ENCODE data around the gene FUOM.

Gene FUOM

DNA sequence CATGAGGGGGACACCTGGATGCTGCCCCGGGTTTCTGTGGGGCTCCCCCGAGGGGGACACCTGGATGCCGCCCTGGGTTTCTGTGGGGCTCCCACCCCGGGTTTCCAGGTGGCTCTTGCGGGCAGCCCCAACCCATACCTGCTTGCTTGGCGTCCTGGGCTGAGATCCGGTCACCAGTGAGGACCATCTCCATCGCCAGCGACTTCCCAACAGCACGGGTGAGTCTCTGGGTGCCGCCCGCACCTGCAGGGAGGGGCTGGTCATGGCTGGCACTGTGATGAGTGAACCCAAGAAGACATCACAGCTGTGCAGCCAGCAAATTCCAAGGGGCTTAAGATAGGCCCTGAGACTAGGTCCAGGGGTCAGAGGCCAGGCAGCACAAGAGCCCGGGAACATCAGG, 8.9 kb upstream of the FUOM start:
- no peak for DNase-seq (ENCODE audit: low spot score)

DNA sequence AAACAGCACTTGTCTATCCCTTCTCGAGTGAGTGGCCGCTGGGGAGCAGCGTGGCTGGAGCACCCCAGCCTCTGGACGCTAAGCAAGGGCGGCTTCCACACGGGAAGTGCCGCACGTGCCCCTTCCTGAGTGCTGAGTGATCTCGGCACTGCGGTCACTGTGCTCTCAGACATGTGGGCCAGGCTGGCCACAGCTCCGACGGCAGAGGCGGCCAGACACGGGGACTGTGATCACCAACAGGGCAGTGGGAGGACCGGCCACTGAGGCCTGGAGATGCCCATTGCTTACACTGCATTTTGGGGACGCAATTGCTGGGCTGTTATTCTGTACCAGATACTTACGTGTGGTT, 8.3 kb upstream of the FUOM start:
- DNase-seq (ENCODE audit: low spot score): no peak

DNA sequence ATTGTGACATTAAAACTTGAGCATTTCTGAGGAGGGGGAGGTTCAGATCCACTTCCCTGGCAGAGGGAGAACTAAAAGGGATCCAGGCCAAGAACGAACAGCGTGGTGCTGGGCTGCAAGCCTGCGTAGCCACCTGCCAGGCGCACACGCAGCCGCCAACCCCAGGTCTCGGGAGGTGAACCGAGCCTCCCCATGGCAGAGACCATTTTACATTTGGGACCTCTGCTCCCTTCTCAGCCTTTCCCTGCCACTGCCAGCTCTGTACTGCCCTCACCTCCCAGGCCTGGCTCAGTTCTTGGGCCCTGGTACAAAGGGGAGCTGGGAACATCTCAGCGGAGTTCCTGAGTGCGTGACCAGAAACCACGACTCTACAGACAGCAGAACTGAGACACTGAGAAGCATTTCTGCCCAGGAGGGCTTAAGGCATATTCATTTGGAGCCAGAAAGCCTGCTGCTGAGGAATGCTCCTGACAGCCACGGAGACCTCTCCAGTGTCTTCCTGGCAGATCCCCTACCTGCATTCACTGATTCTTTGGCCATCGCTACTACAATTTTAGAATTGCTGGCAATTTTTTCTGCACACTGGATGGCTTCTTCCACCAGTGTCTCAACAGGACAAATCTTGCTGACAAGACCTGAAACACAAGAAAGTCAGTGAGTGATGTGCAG, 7.8 kb upstream of the FUOM start:
- DNase-seq (ENCODE audit: low spot score): no peak

DNA sequence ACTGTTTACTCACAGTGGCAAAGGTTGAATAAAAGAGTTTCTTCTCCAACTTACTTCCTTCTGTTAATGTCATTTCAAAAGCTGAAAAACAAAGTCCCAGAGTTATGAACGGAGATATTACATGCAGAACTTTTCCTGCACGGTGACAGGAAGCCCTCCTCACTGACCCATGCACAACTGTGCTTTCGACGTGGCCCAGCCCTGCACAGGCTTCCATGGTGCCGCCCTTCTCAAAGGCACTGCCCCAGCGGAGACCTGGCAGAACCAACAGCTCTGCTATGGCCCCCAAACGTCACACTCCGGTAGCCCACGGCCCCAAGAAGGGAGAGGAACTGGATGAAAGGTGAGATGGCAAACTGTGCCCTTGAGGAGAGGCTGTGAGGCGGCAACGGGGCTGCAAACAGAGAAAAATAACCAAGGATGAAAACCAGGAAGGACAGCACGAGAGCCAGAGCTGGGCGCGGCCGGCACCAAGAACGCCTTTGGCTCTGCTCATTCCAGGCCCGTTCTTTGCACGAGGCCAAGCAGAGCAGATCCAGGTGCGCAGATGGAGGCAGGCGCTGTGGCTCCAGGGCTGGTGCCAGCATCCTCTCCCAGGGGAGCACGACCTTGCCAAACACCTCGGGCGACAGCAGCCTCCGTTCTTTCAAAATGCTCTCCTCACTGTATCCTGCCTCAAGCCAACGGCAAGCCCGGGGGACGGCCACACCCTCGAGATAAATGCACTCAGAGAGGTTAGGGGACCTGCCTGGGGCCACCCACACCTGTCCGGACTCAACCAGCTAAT, 7.0 kb upstream of the FUOM start:
- no peak for DNase-seq (ENCODE audit: low spot score)

DNA sequence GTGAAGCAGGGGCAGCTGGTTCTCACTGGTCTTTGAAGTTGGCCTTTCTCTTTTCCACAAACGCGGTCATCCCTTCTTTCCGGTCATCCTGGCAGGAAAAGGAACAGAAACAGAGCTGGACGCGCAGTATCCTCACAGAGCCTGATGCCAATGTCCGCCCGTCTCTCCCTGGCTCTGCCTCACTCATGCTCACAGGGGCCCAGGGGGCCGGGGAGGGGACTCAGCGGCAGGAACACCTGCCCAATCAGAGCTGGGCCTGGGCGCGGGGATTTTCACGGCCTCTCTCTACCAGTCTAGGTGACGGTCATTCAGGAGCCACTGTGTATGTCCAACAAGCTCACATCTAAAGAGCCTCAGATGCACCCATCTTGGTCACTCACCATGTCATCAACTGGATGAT, 5.0 kb upstream of the FUOM start:
- DNase-seq (ENCODE audit: low spot score): no peak

DNA sequence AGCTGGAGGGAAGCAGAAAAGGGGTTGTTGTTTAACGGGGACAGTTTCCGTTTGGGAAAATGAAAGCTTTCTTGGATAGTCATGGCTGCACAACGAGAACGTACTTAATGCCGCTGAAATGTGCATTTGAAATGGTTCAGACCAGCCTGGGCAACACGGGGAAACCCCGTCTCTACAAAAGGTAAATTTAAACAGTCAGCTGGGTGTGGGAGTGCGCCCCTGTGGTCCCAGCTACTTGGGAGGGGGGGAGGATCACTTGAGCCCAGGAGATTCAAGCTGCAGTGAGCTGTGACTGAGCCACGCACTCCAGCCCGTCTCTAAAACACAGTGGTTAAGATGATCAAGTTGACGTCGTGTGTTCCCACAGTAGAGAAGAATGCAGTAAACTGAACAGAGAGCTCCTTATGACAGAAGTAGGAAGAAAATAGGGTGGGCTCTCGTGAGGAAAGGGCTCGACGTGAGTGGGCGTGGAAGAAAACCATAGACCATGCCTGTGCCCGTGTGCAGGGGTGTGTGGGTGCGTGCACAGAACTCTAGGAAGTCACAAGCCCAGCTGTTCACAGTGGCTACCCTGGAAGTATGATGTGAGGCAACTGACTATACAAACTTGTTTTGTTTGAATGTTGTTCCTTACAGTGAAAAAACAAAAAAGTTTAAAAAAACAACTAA, 4.1 kb upstream of the FUOM start:
- DNase-seq (ENCODE audit: low spot score): no peak

DNA sequence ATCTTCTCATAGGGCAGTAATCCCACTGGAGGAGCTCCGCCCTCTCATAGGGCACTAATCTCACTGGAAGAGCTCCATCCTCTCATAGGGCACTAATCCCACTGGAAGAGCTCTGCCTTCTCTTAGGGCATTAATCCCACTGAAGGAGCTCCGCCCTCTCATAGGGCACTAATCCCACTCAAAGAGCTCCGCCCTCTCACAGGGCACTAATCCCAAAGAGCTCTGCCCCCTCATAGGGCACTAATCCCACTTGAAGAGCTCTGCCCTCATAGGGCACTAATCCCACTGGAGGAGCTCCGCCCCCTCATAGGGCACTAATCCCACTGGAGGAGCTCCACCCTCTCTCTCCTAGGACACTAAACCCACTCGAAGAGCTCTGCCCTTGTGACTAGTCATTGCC, 3.4 kb upstream of the FUOM start:
- no peak for DNase-seq (ENCODE audit: low spot score)

DNA sequence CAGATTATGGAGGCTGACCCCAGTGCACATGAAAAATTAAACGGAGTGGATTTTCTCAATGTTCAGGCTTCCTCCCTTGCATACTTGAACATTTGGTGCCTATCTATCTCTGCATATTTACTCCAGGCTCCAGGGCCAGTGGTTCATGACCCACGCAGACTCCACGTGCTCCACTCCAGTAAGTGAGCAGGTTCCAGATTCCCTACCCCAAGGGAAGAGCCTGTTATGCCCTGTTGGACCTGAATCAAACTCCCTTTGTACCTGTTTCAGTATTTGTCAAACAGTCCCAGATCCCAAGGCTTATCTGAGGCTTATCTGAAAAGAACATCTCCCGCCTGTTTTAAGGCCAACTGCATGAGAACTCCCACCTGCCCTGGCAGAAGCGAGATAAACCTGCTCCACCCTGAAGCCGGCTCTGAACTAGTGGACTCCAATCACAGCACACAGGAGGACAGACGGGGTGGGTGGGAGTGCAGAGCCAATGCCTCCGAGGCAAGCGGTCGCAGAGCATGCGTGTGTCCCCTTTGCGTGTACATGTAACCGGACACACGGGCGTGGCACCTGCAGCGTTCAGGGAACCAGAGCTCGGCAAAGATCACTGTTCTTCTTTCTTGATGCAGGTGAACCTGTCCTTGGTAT, 2.3 kb upstream of the FUOM start:
- no peak for DNase-seq (ENCODE audit: low spot score)

DNA sequence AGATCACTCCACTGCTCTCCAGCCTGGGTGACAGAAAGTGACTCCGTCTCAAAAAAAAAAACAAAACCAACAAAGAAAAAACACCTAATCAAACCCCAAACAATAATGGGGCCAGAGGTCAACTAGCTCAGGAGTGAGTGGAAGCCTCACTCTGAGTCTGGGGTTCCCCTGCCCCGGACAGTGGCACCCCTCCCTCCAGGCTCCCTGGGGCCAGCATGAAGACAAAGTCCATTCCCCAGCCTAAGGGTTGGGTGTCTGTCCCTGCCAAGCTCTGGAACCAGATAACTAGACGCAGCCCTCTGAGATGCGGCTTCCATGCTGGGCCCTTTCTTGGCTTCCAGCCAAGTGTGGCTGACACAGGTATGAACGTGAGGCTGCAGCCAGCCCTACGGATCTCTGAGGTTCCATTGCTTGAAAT, 1.7 kb upstream of the FUOM start:
- no peak for DNase-seq (ENCODE audit: low spot score)

DNA sequence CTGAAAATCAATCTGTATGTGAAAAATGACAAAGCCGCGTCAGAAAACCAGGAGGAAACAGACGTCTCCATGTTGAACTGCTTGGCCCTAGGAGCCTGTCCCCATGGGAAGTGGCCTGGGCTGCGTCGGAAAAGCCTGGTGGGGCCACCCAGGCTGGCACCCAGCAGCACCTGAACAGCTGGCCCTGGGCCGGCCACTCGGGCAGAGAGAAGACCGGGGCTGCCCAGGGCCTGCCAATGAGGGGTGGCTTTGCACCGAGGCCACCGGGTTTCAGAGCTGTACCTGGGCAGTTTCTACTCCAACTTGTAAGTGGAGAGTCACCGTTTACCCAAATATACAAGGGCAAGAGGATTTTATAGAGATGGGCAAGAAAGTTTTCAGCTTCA, 1.1 kb upstream of the FUOM start:
- DNase-seq (ENCODE audit: low spot score): no peak

DNA sequence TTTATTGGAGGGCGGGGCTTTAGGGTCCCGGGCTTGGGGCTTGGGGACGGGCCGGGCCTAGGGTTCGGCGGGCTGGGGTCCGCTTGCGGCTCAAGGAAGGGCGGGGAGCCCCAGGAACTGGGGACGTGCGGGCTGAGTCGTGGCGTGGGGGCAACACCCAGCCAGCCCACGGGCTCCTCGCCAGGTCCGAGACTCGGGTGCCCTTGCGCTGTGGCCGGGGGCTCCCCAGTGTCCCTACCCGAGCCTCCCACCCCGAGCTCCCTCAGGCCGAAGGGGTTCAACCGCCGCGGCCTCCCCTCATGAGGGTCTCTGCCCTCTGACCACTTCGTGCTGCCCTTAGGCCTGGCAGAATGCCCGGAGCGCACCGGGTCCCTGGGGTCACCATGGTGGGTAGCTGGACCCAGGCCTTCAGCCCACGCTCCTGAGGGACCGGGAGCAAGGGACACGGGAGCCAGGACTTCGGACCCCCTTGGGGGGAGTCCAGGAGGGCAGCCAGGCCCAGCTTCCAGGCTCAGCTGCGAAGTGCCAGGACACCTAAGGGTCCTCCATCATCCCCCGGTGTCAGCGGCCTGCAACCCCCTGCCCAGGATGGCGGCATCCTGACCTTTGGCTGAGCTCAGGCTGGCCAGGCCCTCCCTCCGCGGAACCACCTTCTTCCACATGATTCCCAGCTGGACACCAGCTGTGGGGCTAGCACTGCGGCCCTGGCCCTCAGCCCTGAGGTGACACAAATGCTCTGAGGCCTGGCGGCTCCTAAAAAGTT, 524 bp upstream of the FUOM start:
- no peak for DNase-seq (ENCODE audit: low spot score)

DNA sequence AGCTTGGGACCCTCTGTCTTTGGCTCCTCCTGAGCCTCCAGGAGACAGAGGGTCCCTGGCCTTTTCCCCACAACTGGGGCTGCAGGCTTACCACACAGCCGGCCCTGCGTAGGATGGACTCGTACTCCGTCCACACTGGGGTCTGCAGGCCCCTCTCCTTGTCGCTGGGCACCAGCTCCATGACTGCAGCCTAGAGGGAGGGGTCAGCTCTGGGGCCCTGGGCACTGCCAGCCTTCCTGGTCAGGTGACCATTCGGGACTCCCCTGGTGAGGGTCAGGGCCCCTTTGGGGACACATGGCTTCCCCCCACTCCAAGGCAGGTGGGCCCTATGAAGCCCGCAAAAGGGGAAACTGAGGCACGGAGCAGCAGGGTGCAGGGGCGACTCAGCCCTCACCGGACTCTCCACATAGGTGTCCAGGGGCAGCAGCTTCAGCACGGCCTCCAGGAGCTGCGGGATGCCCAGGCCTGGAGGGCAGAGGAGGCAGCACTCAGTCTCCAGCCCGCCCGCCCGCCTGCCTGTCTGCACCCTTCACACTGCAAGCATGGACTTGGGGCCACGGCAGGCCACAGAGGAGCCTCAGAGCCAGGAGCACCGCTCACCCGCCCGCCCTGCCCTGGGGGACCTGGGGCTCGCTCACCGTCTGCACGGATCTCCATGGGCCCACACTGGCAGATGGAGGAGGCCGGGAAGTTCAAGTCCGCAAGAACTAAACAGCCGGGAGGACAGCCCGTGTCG, 1.1 kb downstream of the FUOM start:
- DNase-seq (ENCODE audit: low spot score): no peak

DNA sequence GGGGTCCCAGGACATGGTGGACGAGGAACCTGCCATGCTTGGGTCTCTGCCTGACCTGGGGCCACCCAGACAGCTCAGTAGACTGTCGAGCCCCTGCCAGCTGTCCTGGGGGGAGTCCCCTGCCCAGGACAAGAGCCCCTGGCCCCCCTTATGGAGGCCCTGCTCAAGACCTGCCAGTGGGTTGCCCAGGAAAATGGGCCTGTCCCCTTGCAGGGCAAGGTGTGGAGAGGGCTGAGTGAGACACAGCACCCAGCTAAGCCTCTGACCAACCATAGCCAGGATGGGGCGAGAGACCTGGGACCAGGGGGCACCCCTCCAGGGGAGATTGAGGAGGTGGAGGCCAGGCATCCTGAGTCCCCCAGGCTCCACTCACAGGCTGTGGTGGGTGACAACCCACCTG, 1.8 kb downstream of the FUOM start:
- no peak for DNase-seq (ENCODE audit: low spot score)

DNA sequence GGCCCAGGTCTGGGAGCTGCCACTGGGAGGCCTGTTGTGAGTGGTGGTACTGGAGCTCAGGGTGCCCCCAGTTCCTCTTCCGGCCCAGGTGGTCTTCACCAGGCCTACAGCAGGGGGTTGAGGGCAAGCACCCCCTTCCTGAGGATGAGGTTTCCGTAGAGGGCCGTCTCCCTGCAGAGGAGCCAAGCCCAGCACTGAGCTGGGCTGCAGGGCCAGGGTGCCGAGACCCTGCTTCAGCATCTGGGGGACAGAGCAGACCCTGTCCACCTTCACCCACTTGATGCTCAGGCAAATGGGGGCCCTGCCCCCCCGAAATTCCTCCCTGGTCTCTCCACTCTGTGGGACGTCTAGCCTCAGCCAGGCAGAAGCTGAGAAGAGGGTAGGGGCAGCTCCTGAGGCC, 2.6 kb downstream of the FUOM start:
- no peak for DNase-seq (ENCODE audit: low spot score)

DNA sequence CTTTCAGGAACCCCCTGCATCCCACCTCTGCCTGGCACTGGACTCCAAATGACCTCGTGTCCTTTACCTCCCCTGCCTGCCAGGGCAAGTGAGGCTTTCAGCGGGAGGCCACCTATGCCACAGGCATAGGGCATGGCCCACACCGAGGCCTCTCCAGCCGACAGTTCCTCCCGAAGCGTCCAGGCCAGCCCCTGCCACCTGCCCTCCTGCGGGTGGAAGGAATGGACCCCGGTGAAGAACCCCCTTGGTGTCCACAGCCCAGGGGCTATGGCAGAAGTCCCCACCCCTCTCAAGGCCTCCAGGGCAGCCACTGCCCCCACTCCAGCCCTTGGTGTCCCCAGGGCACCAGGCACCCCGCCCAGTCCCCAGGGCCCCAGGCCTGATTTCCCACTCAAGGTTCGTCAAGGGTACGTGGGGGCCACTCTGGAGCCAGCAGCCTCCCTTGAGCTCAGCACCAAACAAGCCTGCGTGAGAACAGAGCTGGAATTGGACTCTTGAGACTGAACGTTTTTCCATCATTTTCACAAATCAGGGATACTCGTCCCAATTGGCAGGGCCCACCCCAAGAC, 3.1 kb downstream of the FUOM start:
- DNase-seq (ENCODE audit: low spot score): no peak

DNA sequence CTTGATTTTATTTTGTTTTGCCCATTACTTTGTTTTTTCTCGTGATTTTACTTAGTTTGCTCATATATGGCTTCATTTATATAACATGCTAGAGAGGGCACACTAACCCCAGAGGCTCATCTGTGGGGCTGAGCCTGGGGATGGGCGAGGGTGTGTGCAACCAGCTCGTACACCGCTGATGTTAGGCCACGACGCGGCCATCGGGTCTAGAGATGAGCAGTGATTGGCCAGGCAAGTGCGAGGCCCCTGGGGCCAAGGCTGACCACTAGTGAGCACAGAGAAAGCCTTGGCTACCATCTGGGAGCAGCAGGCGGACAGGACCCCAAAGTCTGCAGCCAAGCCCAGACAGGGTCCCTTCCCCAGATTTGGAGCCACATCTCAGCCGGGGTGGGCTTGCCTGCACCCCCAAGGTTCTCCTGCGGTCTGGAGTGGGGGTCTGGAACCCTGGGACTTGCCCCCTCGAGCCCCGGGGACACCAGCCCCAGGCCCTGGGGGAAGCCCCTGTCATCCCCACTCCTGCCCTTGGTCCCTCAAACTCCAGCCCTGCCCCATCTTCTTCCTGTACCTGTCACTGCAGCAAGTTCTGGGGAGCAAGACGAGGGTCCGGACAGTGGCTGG, 3.7 kb downstream of the FUOM start:
- DNase-seq (ENCODE audit: low spot score): no peak

DNA sequence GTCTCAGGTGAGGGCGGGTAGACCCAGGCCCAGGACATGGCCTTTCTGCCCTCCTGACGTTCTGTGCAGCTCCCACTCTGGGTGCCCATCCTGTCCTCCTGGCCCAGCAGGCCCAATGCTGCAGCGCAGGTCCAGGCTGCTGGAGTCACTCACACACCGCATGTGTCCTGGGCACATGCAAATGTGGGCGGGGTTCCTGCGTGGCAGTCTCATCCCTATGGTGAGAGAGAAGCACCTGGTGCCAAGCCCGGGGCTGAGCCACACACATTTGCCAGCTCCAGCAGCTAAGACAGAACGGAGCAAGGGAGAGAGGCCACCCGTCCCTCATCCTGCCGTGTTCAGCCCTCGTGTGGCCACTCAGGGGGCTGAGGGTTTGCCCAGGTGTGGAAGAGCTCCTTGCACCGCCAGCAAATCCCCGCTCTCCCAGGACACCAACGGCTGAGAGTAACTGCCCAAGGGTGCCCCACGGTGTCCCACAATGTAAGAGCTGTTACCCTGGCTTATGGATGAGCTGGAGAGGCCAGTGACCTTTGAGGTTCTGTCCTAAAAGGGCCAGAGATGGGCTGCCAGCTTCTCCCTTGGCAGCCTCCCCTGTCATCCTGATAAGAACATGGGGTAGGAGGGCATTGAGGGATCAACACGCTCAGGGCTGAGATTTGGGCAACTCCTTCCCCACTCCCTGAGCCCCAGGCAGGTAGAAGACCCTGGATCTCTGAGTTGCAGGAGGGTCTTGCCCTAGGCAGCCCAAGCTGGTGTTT, 4.4 kb downstream of the FUOM start:
- no peak for DNase-seq (ENCODE audit: low spot score)

DNA sequence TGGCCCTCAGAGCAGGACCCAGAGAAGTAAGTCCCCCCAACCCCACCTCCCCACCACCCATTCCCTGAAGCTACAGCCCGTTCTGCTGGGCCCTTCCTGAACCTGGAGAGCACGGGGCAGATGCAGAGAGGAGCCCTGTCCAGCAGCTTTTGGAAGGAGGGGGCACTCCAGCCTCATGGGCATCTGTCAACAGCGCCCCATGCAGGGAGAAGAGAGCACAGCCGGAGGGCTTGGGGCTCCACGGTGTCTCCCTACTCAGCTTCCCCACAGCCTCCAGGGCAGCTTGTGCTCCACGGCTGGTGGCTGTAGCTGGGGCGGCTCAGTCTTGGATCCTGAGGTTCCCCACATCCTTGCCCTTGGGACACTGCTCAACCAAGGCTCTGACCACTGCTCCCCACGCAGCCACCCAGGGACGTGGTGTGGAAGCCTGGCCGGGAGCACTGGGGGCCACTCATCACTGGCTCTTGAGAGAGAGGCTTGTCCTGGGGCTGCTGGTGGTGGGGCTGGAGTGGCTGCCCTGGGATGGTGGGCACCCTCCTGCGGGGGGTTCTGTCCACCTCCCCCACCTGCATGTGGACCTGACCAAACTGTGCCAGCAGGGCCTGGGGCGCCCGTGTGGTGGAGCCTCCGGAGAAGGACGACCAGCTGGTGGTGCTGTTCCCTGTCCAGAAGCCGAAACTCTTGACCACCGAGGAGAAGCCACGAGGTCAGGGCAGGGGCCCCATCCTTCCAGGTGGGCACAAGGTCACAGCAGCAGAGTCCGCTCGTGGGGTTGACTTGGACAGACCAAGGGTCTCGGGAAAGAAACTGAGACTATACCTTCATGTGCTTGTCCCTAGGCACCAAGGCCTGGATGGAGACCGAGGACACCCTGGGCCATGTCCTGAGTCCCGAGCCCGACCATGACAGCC, 6.2 kb downstream of the FUOM start:
- DNase-seq (ENCODE audit: low spot score): no peak

DNA sequence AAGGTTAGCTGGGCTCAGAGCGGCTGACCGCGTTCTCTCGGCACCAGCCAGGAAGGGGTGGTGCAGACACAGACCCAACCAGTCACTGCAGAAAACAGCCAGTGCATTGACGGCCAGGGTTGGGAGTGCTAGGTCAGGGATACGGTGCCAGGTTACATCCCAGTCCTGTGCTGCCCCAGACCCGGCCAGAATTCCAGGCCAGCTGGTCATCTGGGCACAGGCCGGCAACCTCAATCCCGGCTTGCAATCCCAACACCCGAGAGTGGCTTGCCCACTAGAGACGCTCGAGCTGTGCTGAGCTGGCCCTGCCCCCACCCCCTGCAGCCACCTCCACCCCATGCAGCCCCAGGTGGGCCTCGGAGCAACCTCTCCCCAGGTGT, 6.9 kb downstream of the FUOM start:
- no peak for DNase-seq (ENCODE audit: low spot score)

All from germinal center (tissue), 1 donor.